ENCODE results near the gene LRMDA.

- TF ChIP-seq CTCF (IDR thresholded peaks at IDR 0.05): no peak
- no peak for TF ChIP-seq POLR2A (IDR thresholded peaks at IDR 0.05)
These were observed 817.3 kb downstream of the LRMDA start for GRCh38 chr10:76248649-76249200.
